HG03039 (cell line): ENCODE data around the gene ATP11A.
A peak's percentile ranks its signal among the peaks of the same experiment; 100 is the strongest.

Source experiments
- ATAC-seq: cut with Tn5 transposase; IDR thresholded peaks from one replicate; pipeline ENCODE4 v1.9.1; 2021; ENCODE audit warnings: mild to moderate bottlenecking, moderate library complexity; ENCODE audit not compliant: unreplicated experiment

ATP11A gene

DNA sequence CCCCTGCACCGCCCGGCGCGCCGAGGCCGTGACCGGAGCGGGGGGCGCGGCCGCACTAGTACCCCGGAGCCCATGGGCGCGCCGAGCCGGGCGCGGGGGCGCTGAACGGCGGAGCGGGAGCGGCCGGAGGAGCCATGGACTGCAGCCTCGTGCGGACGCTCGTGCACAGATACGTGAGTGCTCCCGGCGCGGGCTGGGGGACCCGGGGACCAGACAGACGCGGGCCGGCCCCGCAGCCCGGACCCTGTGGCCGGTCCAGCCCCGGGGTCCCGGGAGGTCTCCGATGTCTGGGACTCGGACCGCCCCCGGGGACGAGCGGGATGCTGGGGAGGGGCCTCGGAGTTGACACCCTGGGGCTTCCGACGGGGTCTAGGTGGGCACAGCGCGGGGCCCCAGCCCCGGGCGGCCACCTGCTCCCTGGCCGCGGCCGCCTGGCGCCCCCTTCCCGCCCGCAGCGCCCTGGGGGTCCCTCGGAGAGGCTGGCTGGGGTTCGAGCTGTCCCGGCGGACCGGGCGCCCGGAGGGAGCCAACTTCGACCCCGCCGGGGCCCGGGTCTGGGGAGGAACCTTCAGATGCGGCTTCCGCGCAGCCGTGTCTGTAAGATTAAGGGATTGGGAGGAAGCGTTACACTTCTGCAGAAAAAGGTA, 568 bp downstream of the ATP11A start:
- peak; percentile 23 for ATAC-seq

DNA sequence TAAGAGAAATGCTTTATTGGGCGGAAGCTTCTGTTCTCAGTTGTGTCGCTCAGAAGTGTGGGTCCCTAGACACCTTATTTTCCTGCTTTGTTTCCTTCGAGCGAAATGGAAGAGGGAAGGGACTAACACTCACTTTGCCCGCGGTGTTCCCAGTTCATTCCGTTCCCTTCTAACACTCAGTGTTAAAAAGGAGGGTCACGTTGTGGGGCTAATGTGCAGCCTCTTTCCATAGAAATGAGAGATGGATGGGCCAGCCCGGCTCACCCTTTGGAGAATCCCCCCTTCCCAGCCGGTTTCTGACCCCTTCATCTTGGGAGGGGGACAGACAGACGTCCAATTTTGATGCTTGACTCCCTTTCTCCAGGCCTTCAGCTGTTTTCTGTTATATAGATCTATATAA, 2.3 kb downstream of the ATP11A start:
- no peak for ATAC-seq

DNA sequence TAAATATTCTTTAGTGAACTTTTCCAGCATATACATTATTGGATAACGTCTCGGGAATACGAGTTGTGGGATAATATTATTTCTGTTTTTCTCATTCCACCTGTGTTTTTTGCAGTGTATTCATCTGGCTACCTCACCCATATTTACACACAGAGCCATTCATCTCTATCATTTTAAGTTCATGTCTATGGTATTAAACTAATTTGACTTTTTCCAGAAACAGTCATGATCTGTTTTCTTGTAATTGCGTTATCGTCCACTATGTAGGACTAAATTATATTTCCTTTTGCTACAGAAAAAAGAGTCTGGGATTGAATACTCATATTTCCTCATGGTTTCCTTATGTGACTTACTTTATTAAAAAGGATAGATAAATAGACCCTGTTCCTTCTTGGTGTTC, 2.7 kb downstream of the ATP11A start:
- ATAC-seq, result no peak

DNA sequence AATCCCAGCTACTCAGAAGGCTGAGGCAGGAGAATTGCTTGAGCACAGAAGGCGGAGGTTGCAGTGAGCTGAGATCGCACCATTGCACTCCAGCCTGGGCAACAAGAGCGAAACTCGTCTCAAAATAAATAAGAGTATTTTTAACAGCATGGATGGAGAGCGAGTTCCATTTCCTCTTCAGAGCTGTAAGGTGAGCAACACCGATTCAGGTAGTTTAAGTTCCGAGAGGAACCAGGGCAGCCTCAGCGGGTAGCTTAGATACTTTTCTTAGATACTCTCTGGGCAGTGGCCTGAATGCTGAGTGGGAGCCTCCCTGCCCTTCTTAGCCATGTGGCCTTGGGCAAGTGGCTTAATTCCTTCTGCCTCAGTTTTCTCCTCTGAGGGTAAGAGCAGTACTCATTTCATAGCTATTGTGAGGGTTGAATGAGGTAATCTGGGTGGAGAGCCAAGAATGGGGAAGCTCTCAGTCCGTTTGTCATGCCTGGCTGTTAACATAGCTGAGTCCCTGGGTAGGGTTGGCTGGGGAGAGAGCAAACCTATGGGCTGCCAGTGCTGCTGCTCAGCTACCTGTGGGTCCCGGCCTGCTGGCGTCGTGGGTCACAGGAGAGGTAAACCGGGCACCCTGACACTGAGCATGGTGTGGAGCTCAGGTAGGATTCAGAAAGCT, 4.1 kb downstream of the ATP11A start:
- ATAC-seq, result no peak

GRCh38 chr13:112695121-112695520, 5.3 kb downstream of the ATP11A start:
- no peak for ATAC-seq

GRCh38 chr13:112696001-112696868, 6.4 kb downstream of the ATP11A start:
- ATAC-seq, result no peak

DNA sequence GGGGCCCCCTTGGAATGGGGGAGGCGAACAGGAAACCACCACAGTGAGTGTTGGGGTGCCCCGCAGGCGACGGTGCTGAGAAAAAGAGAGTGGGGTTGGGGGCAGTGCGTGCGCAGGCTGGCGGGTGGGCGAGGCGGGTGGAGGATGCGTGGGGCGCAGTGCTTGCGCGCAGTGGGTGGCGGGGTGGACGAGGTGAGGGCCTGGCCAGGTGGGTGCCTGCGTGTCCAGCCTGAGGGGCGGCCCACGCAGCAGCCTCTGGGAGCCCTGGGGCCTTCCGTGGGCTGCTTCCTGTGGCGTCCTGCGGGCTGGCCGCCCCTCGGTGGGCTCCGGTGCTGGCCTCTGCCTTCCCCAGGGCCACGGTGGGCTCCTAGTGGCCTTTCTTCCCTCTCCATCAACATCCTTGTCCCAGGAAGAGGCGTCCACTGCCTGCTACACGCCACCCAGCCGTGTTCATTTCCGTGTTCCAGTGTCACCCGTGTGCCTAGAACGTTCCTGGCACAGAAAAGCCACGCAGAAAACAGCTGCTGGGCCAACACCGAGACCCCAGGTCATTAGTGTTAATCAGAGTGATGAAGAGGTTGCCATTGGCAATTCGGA, 7.1 kb downstream of the ATP11A start:
- no peak for ATAC-seq

- no peak for ATAC-seq
Observed at GRCh38 chr13:112697756-112698655, 8.2 kb downstream of the ATP11A start.

DNA sequence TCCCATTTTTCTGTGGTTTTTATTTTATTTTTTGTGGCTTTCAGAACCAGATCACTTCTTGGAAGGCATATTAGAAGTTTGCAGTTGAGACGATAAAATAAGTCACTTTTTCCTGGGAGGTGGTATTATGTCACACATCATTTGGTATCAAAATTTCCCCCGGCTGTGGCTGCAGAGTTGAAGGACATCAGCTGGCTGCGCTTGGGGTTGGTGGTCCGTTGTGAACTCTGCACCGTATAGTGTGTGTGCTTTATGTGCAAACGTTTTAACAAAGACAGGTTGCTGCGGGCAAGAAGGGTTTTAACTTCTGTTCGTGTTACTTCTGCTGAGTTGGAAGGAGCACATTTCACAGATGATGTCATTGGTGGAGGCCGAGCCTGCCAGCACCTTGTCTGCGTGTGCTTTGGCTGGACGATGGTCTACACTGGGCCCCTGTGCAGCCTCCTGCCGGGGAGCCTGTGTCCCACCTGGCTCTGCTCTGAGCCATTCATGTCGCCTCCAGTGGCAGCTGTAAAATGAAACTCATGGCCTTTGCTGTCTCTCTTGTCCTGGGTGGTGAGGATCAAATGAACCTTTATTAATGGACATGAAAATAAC, 9.6 kb downstream of the ATP11A start:
- no peak for ATAC-seq

- ATAC-seq, result no peak
Observed at GRCh38 chr13:112700291-112701060, 10.6 kb downstream of the ATP11A start.

- no peak for ATAC-seq
Observed at GRCh38 chr13:112702341-112702985, 12.6 kb downstream of the ATP11A start.

GRCh38 chr13:112702986-112703379, 13.1 kb downstream of the ATP11A start:
- no peak for ATAC-seq

GRCh38 chr13:112703449-112704284, 13.8 kb downstream of the ATP11A start:
- ATAC-seq, result no peak

DNA sequence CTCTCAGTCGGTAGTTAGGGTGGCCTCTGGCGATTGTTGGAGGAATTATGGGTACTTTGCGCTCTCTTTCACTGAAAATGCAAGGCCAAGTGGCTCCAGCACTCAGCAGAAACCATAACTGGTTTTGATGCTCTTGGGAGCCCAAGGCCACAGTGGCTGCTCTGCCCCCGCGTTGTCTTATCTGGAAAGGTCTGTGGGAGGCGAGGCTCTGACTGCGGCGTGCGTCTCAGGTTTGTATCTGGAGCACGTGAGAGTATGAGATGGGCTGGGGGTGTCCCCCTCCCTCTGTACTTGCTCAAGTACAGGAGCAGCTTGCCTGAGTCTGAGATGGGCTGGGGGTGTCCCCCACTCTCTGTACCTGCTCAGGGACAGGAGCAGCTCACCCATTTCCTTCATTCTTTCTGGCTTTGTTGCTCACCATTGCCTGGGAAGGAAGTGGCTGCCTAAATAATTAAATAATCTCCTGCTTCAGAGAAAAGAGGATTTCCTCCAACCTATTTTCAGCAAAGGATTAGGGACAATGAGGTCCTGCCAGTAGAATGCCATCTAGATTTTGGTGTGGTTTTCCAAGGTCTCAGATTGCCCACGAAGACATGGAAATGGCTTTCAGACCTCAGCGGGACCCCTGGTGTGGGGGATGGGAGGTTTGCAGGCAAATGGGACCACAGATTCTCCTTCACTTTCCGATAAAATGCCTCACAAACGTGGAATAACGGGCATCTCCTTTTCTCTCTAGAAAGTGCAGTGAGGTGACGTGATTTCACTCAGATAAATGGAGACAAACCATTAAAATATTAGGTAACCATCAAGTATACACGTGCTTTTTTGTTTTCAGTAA, 14.7 kb downstream of the ATP11A start:
- no peak for ATAC-seq

GRCh38 chr13:112705286-112705685, 15.4 kb downstream of the ATP11A start:
- ATAC-seq, result no peak

DNA sequence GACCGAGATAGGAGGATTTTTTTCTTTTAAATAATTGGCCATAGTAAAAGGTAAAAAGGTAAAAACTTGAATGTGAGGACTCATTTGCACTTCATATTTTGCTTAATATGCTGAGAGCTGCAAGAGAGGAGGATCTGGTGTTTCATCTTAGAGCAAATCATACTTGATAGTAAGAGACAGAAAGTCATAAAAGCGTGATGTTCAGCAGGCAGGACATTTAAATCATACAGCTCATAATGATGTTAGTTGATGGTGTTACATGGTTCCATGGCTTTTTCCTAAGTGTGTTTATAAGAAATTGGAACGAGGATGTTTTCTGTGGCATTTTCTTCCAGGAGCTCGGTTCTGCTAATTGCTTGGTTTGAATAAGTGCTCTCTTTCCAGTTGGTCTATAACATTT, 16.3 kb downstream of the ATP11A start:
- no peak for ATAC-seq
